GM21367 (cell line): ENCODE measurements around the gene SLC20A1.
"Not testable (repeated sequence)": the region's sequence is repeated elsewhere in the genome, so short reads cannot be mapped to it uniquely, and the experiment has no call there.

ENCODE experiments used
- ATAC-seq: cut with Tn5 transposase; IDR thresholded peaks from one replicate; pipeline ENCODE4 v1.9.1; 2021; ENCODE audit not compliant: unreplicated experiment

The SLC20A1 gene

GRCh38 chr2:112705575-112705974, 59.8 kb downstream of the SLC20A1 start:
- ATAC-seq, result no peak

- no peak for ATAC-seq
Measured at GRCh38 chr2:112706170-112706664, 60.5 kb downstream of the SLC20A1 start.

- not testable (repeated sequence) for ATAC-seq
Measured at GRCh38 chr2:112706947-112707346, 61.2 kb downstream of the SLC20A1 start.

GRCh38 chr2:112708968-112709367, 63.2 kb downstream of the SLC20A1 start:
- ATAC-seq, result no peak

GRCh38 chr2:112709703-112710102, 64.0 kb downstream of the SLC20A1 start:
- ATAC-seq, result no peak

GRCh38 chr2:112710956-112711750, 65.4 kb downstream of the SLC20A1 start:
- ATAC-seq, result no peak

DNA sequence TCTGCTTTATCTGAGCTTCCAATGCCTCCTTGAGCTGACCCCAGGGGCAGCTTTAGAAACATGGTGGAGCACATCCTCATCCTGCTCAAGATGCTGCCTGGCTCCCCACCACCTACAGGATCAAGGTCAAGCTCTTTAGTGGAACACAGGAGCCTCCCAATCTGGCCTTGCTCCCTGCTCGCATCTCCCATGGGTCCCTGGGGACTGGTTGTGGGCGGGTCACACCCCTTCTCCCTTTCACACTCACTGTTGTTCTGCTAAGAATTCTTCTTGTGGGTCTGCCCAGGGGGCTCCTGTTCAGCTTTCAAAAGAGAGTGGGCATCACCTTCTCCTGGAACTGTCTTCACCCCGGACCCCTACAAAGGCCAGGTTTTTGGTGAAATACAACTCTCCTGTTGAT, 66.7 kb downstream of the SLC20A1 start:
- no peak for ATAC-seq

DNA sequence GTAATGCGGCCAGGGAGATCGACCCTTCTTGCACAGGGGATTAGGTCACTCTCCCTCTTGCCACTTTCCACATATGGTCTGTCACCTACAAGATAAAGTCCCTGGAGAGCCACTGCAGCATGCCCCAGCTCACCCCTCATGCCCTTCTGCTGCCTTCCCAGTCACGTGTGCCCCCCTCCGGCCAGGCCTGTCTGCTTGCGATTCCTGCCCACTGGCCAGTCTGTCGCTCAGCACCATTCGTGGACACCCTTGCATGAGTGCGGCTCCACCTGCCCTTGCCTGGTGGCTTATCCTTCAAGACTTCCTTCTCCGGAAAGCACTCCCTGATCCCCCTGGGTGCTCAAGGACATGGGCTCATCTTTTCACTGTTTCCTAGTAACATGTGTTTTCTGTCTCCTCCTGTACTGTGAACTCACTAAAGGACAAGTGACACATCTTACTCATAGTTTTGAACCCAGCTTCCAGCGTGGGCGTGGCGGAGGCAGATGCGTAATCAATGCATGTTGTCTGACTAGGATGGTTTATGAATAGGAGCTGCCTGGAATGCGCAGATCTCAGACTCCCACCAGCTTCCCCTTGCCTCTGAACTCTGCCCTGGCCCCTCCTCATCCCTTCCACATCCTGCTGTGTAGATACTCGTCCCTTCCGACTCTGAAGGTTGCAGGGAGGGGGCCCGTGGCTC, 67.3 kb downstream of the SLC20A1 start:
- ATAC-seq, result no peak
